Liver (tissue), 9 donors: ENCODE data around the gene DDR1. TPM values are rescaled to one million over a fixed set of nuclear protein-coding genes. Genes with fewer than 3 reads are reported as not detected.

Experiments
- DNase-seq: peaks from one replicate; pipeline ENCODE4 v3.0.0-alpha.2; 2017; ENCODE audit warnings: low spot score
- H3K27ac ChIP-seq, 2 donors: one replicate each; pipeline ENCODE4 v1.7.0; 2013; ENCODE audit warnings: inconsistent platforms in 2 of 2, low read length in 2 of 2, control low read depth in 1 of 2, low read depth in 1 of 2, mild to moderate bottlenecking in 1 of 2
- H3K27me3 ChIP-seq, 4 donors: one replicate each; pipeline versions ENCODE4 v1.6.1 to v1.7.0; 2013; ENCODE audit warnings: low read length in 3 of 4, inconsistent platforms in 1 of 4, mild to moderate bottlenecking in 1 of 4, moderate library complexity in 1 of 4; ENCODE audit not compliant: control insufficient read depth in 4 of 4, insufficient read depth in 4 of 4
- H3K36me3 ChIP-seq, 4 donors: one replicate each; pipeline versions ENCODE4 v1.6.1 to v1.7.0; 2013; ENCODE audit warnings: low read length in 3 of 4, mild to moderate bottlenecking in 3 of 4, low read depth in 1 of 4, moderate library complexity in 1 of 4; ENCODE audit not compliant: control insufficient read depth in 4 of 4, insufficient read depth in 3 of 4
- H3K4me1 ChIP-seq, 4 donors: one replicate each; pipeline versions ENCODE4 v1.6.1 to v1.7.0; 2013; ENCODE audit warnings: low read length in 3 of 4, mild to moderate bottlenecking in 3 of 4, moderate library complexity in 1 of 4; ENCODE audit not compliant: control insufficient read depth in 4 of 4, insufficient read depth in 4 of 4
- H3K4me3 ChIP-seq, 3 donors: one replicate each; pipeline versions ENCODE4 v1.6.1 to v1.7.0; 2013; ENCODE audit warnings: low read length in 3 of 3, control low read depth in 1 of 3, low read depth in 1 of 3, mild to moderate bottlenecking in 1 of 3
- H3K9ac ChIP-seq, 2 donors: one replicate each; pipeline ENCODE4 v1.7.0; 2013; ENCODE audit warnings: low read length in 2 of 2, mild to moderate bottlenecking in 2 of 2, moderate library complexity in 2 of 2, control low read depth in 1 of 2, low read depth in 1 of 2
- H3K9me3 ChIP-seq, 4 donors: one replicate each; pipeline versions ENCODE4 v1.6.1 to v1.7.0; 2013; ENCODE audit warnings: low read length in 3 of 4; ENCODE audit not compliant: control insufficient read depth in 4 of 4
- ATF3 ChIP-seq: IDR thresholded peaks from 2 replicates; pipeline ENCODE4 v1.6.1; 2016; ENCODE audit warnings: antibody characterized with exemption
- CTCF ChIP-seq: fragments of 150-350 bp; IDR thresholded peaks from 2 replicates; pipeline ENCODE4 v1.5.1; 2017; ENCODE audit warnings: improper control_type of control experiment, low read depth, low read length; ENCODE audit not compliant: missing input control
- EGR1 ChIP-seq, 2 donors: IDR thresholded peaks; 2 replicates each; pipeline ENCODE4 v1.6.1; 2016 to 2018; ENCODE audit warnings: antibody characterized with exemption in 2 of 2, low read depth in 2 of 2
- FOXA1 ChIP-seq: IDR thresholded peaks from 2 replicates; pipeline ENCODE4 v1.6.1; 2016; ENCODE audit warnings: antibody characterized with exemption
- FOXA2 ChIP-seq: IDR thresholded peaks from 2 replicates; pipeline ENCODE4 v1.6.1; 2016; ENCODE audit warnings: antibody characterized with exemption
- GABPA ChIP-seq, 2 donors: IDR thresholded peaks in 1 of 2; conservative IDR thresholded peaks in 1 of 2; 2 replicates each; pipeline ENCODE4 v1.6.1; 2016; ENCODE audit warnings: antibody characterized with exemption in 2 of 2, mild to moderate bottlenecking in 1 of 2, moderate library complexity in 1 of 2
- HNF4A ChIP-seq, 2 donors: conservative IDR thresholded peaks; 2 replicates each; pipeline ENCODE4 v1.6.1; 2016; ENCODE audit warnings: antibody characterized with exemption in 2 of 2, mild to moderate bottlenecking in 2 of 2
- HNF4G ChIP-seq: IDR thresholded peaks from 2 replicates; pipeline ENCODE4 v1.6.1; 2016; ENCODE audit warnings: antibody characterized with exemption
- JUND ChIP-seq, 2 donors: IDR thresholded peaks; 2 replicates each; pipeline ENCODE4 v1.6.1; 2016; ENCODE audit warnings: antibody characterized with exemption in 2 of 2
- MAX ChIP-seq: IDR thresholded peaks from 2 replicates; pipeline ENCODE4 v1.6.1; 2016; ENCODE audit warnings: antibody characterized with exemption
- NR2F2 ChIP-seq: IDR thresholded peaks from 2 replicates; pipeline ENCODE4 v1.6.1; 2016; ENCODE audit warnings: antibody characterized with exemption
- RAD21 ChIP-seq, 2 donors: IDR thresholded peaks; 2 replicates each; pipeline ENCODE4 v1.6.1; 2016; ENCODE audit warnings: antibody characterized with exemption in 2 of 2, mild to moderate bottlenecking in 2 of 2
- REST ChIP-seq: IDR thresholded peaks from 2 replicates; pipeline ENCODE4 v1.6.1; 2016; ENCODE audit warnings: antibody characterized with exemption, mild to moderate bottlenecking
- RXRA ChIP-seq, 2 donors: IDR thresholded peaks; 2 replicates each; pipeline ENCODE4 v1.6.1; 2017 to 2018; ENCODE audit warnings: antibody characterized with exemption in 2 of 2, mild to moderate bottlenecking in 1 of 2
- SP1 ChIP-seq: IDR thresholded peaks from 2 replicates; pipeline ENCODE4 v1.6.1; 2018; ENCODE audit warnings: antibody characterized with exemption, mild to moderate bottlenecking
- TAF1 ChIP-seq: conservative IDR thresholded peaks from 2 replicates; pipeline ENCODE4 v1.6.1; 2016; ENCODE audit warnings: antibody characterized with exemption, mild to moderate bottlenecking
- YY1 ChIP-seq: IDR thresholded peaks from 2 replicates; pipeline ENCODE4 v1.6.1; 2016; ENCODE audit warnings: antibody characterized with exemption, mild to moderate bottlenecking
- ZBTB33 ChIP-seq: IDR thresholded peaks from 2 replicates; pipeline ENCODE4 v1.6.1; 2016; ENCODE audit warnings: antibody characterized with exemption
- WGBS: extraction: QIAGEN DNeasy Blood & Tissue Kit; methylation state at CpG from one replicate; pipeline ENCODE4 v1.1.7; 2013; 5-methylcytosine and 5-hydroxymethylcytosine counted together
- polyA plus RNA-seq, 2 donors: library from polyadenylated mRNA; stranded (reverse) in 1 of 2; unstranded in 1 of 2; fragments of 200-250 nt in 1 of 2; fragments of >200 nt in 1 of 2; fragmentation: Nextera tagmentation in 1 of 2; extraction: Ambion mirVana in 1 of 2; gene quantifications; one replicate each; pipeline versions ENCODE4 v1.2.1 to v1.2.3, GENCODE V29; 2013 to 2015
- total RNA-seq, 2 donors: library from RNA; depleted of rRNA; stranded (reverse); fragments of >200 nt; gene quantifications; one replicate each; pipeline ENCODE4 v1.2.3, GENCODE V29; 2014
- donor health status: healthy.
- donor health status: healthy.
- donor health status: healthy.
- donor health status: healthy.
- donor health status: healthy.

The DDR1 gene
- total and polyA plus RNA-seq, 4 donors, result 1.2 to 5.3 (median 4.4) TPM

- DNase-seq, result no peak
- Histone ChIP-seq H3K9ac (no peak overlapping the region), H3K27ac (no peak overlapping the region), H3K9me3 (no peaks in the 10 kb centered on the region), H3K36me3 (peaks cover 0 to 19% (median 1%) of the 10 kb centered on the region in 4 donors), H3K27me3 (no peaks in the 10 kb centered on the region), H3K4me3 (no peak overlapping the region), H3K4me1 (no peaks in the 10 kb centered on the region)
- WGBS, result 84% methylated on average over 23 of the region's 23 CpGs
- TF ChIP-seq EGR1 (IDR thresholded peaks at IDR 0.05; ENCODE audit: low read depth in 2 of 2) (no peak), JUND (IDR thresholded peaks at IDR 0.05) (no peak)
Observed at GRCh38 chr6:30898750-30899360, 14.5 kb downstream of the DDR1 start.

- no peak overlapping the region for H3K27ac ChIP-seq
- peaks cover 0 to 13% (median 0%) of the 10 kb centered on the region in 4 donors for H3K36me3 ChIP-seq
- H3K9ac ChIP-seq, result no peak overlapping the region
- H3K9me3 ChIP-seq, result no peaks in the 10 kb centered on the region
- no peak for DNase-seq
- 90% methylated on average over 1 of the region's 1 CpG for WGBS
- H3K4me3 ChIP-seq, result no peak overlapping the region
- H3K27me3 ChIP-seq, result no peaks in the 10 kb centered on the region
- no peak for TF ChIP-seq SP1
- TF ChIP-seq YY1, result no peak
- TF ChIP-seq TAF1, result no peak
- TF ChIP-seq REST, result no peak
- TF ChIP-seq ATF3, result no peak
- TF ChIP-seq HNF4G, result no peak
- no peak for TF ChIP-seq MAX
- no peak for TF ChIP-seq ZBTB33
- TF ChIP-seq FOXA2, result no peak
- TF ChIP-seq FOXA1, result no peak
- TF ChIP-seq GABPA (IDR thresholded peaks at IDR 0.05 in 1 of 2, conservative IDR thresholded peaks at IDR 0.05 in 1 of 2), result no peak
- TF ChIP-seq CTCF, result no peak
- TF ChIP-seq JUND (IDR thresholded peaks at IDR 0.05), result no peak
- no peak for TF ChIP-seq HNF4A (conservative IDR thresholded peaks at IDR 0.05)
- no peak for TF ChIP-seq NR2F2
- no peak for TF ChIP-seq EGR1 (IDR thresholded peaks at IDR 0.05; ENCODE audit: low read depth in 2 of 2)
- no peak for TF ChIP-seq RAD21 (IDR thresholded peaks at IDR 0.05)
- no peak for TF ChIP-seq RXRA (IDR thresholded peaks at IDR 0.05)
- H3K4me1 ChIP-seq, result no peaks in the 10 kb centered on the region
Observed at GRCh38 chr6:30900863-30901417, 16.6 kb downstream of the DDR1 start.
